ENCODE measurements around the gene CDK16. TPM values are rescaled to one million over a fixed set of nuclear protein-coding genes. Genes with fewer than 3 reads are reported as not detected.

The CDK16 gene
- total and polyA plus RNA-seq, 10 donors: 18.4 to 75.3 (median 55.7) TPM

DNA sequence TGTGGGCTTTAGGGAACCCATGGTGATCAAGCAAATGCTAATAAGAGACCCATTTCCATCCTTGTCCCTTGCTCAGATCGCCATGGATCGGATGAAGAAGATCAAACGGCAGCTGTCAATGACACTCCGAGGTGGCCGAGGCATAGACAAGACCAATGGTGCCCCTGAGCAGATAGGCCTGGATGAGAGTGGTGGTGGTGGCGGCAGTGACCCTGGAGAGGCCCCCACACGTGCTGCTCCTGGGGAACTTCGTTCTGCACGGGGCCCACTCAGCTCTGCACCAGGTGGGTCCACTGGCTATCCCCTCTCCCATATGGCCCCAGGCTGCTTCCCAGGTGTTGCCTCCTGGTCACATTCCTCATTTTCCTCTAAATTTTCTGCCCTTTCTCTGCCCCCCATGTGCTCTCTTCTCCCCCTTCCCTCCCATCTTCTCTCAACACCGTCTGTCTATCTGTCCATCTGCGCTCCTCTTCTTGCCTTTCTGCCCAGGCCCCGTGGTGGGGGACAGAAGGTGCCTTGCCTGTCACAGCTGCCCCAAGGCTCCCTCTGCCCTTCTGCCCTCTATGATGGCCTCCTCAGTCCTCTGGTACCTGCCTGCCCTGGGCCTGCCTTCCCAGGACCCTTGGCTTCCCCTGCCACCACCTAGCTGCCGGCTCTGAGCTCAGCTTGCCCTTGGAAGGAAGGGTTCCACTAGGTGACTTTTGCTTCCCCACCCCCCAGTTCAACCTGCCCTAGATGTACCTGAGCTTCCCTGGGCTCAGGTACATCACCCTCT, 5.2 kb downstream of the CDK16 start:
- TF ChIP-seq, protein P1, sequence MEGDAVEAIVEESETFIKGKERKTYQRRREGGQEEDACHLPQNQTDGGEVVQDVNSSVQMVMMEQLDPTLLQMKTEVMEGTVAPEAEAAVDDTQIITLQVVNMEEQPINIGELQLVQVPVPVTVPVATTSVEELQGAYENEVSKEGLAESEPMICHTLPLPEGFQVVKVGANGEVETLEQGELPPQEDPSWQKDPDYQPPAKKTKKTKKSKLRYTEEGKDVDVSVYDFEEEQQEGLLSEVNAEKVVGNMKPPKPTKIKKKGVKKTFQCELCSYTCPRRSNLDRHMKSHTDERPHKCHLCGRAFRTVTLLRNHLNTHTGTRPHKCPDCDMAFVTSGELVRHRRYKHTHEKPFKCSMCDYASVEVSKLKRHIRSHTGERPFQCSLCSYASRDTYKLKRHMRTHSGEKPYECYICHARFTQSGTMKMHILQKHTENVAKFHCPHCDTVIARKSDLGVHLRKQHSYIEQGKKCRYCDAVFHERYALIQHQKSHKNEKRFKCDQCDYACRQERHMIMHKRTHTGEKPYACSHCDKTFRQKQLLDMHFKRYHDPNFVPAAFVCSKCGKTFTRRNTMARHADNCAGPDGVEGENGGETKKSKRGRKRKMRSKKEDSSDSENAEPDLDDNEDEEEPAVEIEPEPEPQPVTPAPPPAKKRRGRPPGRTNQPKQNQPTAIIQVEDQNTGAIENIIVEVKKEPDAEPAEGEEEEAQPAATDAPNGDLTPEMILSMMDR (IDR thresholded peaks at IDR 0.05 in 8 of 11, conservative IDR thresholded peaks at IDR 0.05 in 3 of 11): no peak
- no peak for TF ChIP-seq POLR2A (IDR thresholded peaks at IDR 0.05)
- TF ChIP-seq POLR2AphosphoS5 (IDR thresholded peaks at IDR 0.05): no peak
- peaks cover 0 to 60% (median 52%) of the 10 kb centered on the region in 6 donors for H3K36me3 ChIP-seq

DNA sequence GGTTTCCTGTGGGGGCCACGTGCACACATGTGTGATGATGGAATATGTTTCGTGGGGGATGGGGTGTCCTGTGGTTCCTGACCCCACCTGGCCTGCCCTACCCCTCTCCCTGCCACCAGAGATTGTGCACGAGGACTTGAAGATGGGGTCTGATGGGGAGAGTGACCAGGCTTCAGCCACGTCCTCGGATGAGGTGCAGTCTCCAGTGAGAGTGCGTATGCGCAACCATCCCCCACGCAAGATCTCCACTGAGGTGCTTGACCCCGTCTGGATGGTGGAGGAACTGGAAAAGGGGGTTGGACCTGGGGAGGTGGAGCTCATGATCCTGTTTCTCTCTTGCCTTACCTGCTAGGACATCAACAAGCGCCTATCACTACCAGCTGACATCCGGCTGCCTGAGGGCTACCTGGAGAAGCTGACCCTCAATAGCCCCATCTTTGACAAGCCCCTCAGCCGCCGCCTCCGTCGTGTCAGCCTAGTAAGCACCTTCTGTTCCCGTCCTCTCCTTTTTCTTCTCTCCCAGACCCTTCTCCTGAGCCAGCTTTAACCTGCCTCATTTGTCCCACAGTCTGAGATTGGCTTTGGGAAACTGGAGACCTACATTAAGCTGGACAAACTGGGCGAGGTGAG, 5.9 kb downstream of the CDK16 start:
- no peaks in the 10 kb centered on the region for H3K27me3 ChIP-seq (replicated peaks in 1 of 7)
- H3K4me1 ChIP-seq: peaks cover 11 to 28% (median 16%) of the 10 kb centered on the region in 6 donors
- H3K4me3 ChIP-seq: no peak overlapping the region
- DNase-seq: peak; percentile 66
- intact Hi-C loops (cut with DNase I; ENCODE audit: low total_unique reads): no loop called here
- TF ChIP-seq POLR2A (IDR thresholded peaks at IDR 0.05): no peak
- no peak for TF ChIP-seq POLR2AphosphoS5 (IDR thresholded peaks at IDR 0.05)
- TF ChIP-seq, protein P1 (IDR thresholded peaks at IDR 0.05 in 8 of 11, conservative IDR thresholded peaks at IDR 0.05 in 3 of 11): no peak
- 91 to 96% (median 94%) methylated on average over 16 to 17 of the region's 17 CpGs for WGBS, 5 donors
- H3K27ac ChIP-seq: no peak overlapping the region
- peaks cover 0 to 68% (median 58%) of the 10 kb centered on the region in 6 donors for H3K36me3 ChIP-seq
- no peaks in the 10 kb centered on the region for H3K9me3 ChIP-seq

More for the DNA sequence above, 5.2 kb downstream of the CDK16 start:
- peak; percentile 68 for DNase-seq
- WGBS, 5 donors: 93 to 98% (median 96%) methylated on average over 3 to 13 of the region's 13 CpGs
- Histone ChIP-seq H3K9me3 (no peaks in the 10 kb centered on the region), H3K4me3 (no peak overlapping the region), H3K4me1 (peaks cover 11 to 31% (median 19%) of the 10 kb centered on the region in 6 donors), H3K27me3 (replicated peaks in 1 of 7) (no peaks in the 10 kb centered on the region), H3K27ac (no peak overlapping the region)
- intact Hi-C loops (cut with DNase I; ENCODE audit: low total_unique reads): no loop called here

DNA sequence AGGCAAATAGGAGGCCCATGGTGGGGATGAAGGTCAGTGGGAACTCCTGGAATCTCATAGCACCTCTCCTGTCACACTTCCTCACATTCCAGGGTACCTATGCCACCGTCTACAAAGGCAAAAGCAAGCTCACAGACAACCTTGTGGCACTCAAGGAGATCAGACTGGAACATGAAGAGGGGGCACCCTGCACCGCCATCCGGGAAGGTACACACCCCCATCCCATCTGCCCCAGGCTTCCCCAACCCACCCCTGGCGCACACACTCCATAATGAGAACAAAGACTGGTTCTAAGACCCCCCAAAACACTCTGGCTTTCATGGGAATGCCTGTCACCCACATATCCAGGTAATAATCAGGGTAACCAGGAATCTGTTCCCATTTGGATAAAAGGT, 6.4 kb downstream of the CDK16 start:
- Histone ChIP-seq H3K4me3 (no peak overlapping the region), H3K36me3 (peaks cover 0 to 73% (median 58%) of the 10 kb centered on the region in 6 donors), H3K27ac (no peak overlapping the region), H3K27me3 (replicated peaks in 1 of 7) (no peaks in the 10 kb centered on the region), H3K4me1 (peaks cover 10 to 23% (median 11%) of the 10 kb centered on the region in 6 donors), H3K9me3 (no peaks in the 10 kb centered on the region)
- TF ChIP-seq POLR2A (IDR thresholded peaks at IDR 0.05) (no peak), POLR2AphosphoS5 (IDR thresholded peaks at IDR 0.05) (no peak)
- TF ChIP-seq, protein P1 (IDR thresholded peaks at IDR 0.05 in 8 of 11, conservative IDR thresholded peaks at IDR 0.05 in 3 of 11): no peak
- WGBS, 5 donors: 91 to 100% (median 97%) methylated on average over 1 to 4 of the region's 4 CpGs
- intact Hi-C loops (cut with DNase I; ENCODE audit: low total_unique reads): no loop called here
- no peak for DNase-seq

DNA sequence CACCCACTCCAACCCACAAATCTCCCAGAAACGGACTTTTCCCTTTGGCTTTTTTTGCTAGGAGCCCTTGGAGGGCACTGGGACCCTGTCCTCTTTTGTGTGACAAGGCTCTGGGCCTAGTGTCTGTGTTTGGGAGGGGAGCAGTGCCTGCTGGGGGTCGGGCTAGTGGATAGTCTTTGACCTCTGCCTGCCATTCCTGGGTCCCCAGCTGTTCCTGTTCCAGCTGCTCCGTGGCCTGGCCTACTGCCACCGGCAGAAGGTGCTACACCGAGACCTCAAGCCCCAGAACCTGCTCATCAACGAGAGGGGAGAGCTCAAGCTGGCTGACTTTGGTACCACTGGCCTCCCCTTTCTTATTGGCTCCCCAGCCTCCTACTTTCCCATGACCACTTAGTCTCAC, 7.6 kb downstream of the CDK16 start:
- TF ChIP-seq POLR2A (IDR thresholded peaks at IDR 0.05) (no peak), POLR2AphosphoS5 (IDR thresholded peaks at IDR 0.05) (no peak)
- TF ChIP-seq, protein P1 (IDR thresholded peaks at IDR 0.05 in 8 of 11, conservative IDR thresholded peaks at IDR 0.05 in 3 of 11): no peak
- Histone ChIP-seq H3K4me3 (no peak overlapping the region), H3K9me3 (no peaks in the 10 kb centered on the region), H3K4me1 (peaks cover 0 to 11% (median 0%) of the 10 kb centered on the region in 6 donors), H3K36me3 (peaks cover 0 to 78% (median 58%) of the 10 kb centered on the region in 6 donors), H3K27me3 (replicated peaks in 1 of 7) (no peaks in the 10 kb centered on the region), H3K27ac (no peak overlapping the region)
- WGBS, 5 donors: 88 to 94% (median 93%) methylated on average over 5 to 6 of the region's 6 CpGs
- intact Hi-C loops (cut with DNase I; ENCODE audit: low total_unique reads): no loop called here
- DNase-seq: peak; percentile 66
